ENCODE data around the gene SYPL2.
"Not testable (repeated sequence)": the region's sequence is repeated elsewhere in the genome, so short reads cannot be mapped to it uniquely, and the experiment has no call there.

The SYPL2 gene

DNA sequence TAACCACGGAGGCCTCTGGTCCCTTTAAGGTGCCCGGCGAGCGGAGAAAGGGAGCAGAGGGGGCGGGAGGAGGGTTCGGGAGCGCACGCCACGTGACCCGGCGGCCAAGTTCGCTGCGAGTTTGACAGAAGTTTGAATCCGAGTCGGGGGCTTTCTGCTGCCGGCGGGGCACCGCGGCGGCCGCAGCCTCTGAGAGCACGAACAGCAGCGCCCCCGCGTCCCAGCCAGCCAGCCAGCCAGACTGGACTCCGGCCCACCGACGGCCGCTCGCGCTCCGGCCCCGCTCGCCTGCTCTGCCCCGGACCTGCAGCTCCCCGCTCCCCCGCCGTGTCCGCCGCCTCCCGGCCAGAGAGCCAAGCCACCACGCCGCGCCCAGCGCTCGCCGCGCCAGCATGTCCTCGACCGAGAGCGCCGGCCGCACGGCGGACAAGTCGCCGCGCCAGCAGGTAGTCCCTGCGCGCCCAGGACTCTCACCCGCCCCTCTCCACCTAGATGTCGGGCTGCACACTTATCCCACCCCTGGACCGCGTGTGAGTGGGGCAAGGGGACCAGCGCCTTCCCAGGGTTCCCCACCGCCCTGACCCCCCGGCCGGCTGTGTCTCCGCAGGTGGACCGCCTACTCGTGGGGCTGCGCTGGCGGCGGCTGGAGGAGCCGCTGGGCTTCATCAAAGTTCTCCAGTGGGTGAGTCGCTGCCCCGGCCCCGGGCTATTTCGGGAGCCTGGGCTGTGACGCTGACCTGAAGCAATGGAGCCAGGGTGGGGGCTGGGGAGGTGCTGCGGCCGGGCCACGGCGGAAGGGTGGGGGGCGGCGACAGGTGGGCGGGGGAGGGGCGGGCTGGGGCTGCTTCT, at the start of gene SYPL2:
Gene SYPL2, plus strand, starts transcription at position 95 of the 849 bp plus-strand sequence. Its CDS starts 298 bp downstream, at position 393.
- in situ Hi-C loops (cut with MboI; ENCODE audit: low sequenced_read_pairs), result no loop called here

DNA sequence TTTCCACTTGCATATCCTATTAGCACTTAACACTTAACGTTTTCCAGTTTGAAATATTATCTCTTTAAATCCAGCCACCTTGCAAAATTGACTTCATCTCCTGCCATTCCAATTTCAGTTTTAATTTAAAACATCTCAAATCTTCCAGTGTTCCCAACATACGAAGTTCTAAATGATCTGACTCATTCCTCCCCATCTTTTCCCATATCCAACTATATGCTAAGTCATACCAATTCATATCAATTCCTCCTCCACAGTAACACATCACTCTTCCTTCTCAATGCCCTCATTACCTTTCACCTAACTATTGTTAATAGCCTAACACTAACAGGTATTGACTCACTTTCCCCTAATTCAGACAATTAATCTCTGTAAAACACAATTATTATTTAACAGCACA, 42.8 kb upstream of the SYPL2 start:
- in situ Hi-C loops (cut with MboI; ENCODE audit: low sequenced_read_pairs), result no loop called here

DNA sequence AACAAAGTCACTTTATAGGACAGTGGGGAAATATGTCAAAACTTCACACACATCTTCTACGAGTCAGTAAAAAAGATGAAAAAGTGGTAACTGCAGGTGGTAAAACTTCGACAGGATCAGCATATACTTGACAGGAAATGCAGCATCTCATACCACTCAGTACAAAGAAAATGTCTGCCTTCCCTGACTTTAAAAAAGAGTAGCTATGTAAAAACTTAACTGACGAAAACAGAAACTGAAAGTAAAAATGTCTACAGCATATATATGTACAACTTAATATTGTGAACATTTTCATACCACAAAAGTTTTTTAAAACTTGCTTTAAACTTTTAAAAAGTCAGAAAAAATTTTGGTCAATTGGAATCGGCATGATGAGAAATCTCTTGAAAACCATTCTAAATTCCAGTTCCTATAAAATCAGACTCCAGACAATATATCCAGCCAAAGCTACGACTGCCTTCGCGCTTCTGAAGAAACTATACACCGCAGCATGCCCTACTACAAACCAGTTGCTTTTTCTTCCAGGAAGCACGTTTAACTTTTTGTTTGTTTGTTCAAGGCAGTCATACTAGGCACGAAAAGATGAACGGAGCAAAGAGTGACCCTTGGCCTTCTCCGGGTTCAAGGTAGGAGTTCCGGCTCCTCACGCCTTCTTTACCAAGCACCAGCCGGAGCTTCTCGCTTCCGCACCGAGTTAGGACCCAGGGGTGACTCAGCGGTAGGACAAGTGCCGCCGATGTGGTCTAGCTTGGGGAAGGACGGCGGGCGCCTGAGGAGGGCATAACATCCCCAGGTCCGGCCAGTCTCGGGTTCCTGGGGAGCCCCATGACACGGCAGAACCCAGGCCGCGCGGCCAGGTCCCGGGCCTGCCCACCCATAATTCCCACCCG, 40.7 kb upstream of the SYPL2 start:
- in situ Hi-C loops (cut with MboI; ENCODE audit: low sequenced_read_pairs), result no loop called here

DNA sequence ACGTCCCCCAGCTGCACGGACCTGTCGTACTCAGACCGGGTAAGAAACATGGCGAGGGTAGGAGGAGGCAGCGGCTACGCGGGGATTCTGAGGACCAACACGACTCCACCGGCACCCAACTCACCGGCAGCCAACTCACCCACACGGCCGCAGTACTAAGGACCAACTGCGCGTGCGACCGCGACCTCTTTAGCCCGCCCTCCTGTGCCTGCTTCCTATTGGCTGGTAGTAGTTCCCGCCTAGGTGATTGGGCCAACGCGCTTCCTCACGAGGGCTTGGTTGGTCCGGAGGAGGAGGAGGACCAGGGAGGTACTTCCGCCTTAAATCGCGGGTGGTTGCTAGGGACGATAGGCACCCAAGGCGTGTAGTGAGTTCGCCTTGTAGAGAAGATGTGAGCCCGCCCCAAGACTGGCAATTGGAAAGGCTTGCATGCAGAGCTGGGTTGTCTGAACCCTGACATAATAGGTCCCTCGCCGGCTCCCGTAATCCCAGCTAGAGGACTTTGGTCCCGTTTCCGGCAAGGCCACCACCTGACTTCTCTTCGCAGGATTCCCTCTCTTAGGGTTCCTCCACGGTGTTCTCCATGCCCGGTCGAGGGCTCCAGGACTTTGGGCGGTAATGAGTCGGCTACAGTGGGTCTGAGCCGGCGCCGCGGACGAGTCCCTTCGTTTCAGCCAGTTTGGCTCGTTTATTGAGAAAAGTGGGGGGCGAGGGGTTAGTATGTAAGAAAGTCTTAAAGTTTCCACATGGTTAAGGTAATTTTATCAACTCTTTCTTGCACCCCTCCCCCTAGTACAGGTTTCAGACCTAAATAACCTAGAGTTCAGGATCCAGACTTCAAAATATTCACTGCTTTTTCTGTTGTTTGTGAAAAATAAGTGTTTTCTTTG, 39.8 kb upstream of the SYPL2 start, which contains the start of gene PSMA5:
Gene PSMA5, minus strand, starts transcription at position 168 of the 890 bp plus-strand sequence. Its CDS starts 118 bp downstream, at position 50.
- in situ Hi-C loops (cut with MboI; ENCODE audit: low sequenced_read_pairs), result no loop called here

DNA sequence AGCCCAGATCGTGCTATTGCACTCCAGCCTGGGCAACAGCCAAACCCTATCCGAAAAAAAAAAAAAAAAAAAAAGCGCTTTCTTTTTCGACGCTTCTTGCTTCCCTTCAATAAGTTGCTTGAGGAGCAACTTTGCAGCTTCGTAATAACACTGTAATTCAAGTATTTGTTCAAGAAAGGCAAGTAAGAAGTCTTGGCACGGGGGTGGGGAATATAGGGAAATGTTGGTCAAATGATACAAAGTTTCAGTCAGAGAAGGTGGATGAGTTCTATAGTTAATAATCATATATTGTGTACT, 39.2 kb upstream of the SYPL2 start:
- in situ Hi-C loops (cut with MboI; ENCODE audit: low sequenced_read_pairs), result no loop called here

DNA sequence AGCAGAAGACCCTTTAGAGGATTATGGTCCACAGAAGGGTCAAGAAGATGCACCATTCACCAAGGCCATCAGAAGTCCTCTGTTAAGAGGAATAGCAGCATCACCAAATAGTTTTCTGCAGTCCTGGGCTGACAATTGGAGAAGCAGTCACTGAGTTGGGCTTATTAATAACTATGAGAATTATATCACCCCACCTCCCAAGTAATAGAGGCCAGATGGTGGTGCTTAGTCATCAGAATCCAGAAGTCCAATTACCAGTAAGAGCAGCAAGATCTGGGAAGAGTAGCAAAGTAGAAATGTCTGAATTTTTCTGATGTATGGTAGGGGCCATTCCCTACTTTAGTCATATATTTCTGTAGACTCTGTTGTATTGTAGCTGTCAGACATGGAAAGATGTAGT, 34.0 kb upstream of the SYPL2 start:
- in situ Hi-C loops (cut with MboI; ENCODE audit: low sequenced_read_pairs), result no loop called here

DNA sequence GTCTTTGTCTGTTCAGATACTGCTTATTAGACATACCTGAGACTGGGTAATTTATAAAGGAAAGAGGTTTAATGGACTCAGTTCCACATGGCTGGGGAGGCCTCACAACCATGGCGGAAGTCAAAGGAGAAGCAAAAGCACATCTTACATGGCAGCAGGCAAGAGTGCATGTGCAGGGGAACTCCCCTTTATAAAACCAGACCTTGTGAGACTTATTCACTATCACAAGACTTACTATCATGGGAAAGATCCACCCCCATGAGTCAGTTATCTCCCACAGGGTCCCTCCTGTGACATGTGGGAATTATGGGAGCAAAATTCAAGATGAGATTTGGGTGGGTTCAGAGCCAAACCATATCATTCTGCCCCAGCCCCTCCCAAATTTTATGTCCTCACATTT, 33.0 kb upstream of the SYPL2 start:
- in situ Hi-C loops (cut with MboI; ENCODE audit: low sequenced_read_pairs), result no loop called here

DNA sequence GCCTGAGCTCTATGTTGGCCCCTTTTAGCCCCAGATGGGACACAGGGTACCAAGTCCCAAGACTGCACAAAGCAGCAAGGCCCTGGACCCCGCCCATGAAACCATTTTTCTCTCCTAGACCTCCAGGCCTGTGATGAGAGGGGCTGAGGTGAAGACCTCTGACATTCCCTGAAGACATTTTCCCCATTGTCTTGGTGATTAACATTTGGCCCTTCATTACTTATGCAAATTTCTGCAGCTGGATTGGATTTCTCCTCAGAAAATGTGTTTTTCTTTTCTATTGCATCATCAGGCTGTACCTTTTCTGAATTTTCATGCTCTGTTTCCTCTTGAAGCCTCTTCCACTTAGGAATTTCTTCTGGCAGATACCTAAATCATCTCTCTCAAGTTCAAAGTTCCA, 31.9 kb upstream of the SYPL2 start:
- in situ Hi-C loops (cut with MboI; ENCODE audit: low sequenced_read_pairs), result no loop called here

DNA sequence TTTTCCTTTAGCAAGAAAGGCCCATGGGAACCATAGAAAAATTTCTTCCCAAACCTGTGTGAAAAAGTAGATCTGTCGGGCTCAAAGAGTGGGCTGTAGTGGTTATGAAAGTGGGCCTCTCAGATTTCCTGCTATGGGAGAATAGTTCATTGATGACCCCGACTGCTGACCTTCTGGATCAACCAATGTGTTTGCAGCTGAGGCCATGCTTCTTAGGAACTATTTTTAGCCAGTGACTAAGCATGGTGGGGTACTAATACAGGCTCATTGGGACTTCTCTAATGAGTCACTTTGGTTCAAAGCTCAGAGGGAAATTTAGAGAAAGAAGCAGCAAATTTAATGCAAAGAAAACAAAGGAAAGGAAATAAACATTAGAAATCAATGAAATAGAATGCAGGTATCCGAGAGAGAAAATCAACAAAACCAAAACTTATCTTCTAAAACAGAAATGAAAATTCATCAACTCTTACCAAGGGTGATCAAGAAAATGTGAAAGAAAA, 27.5 kb upstream of the SYPL2 start:
- in situ Hi-C loops (cut with MboI; ENCODE audit: low sequenced_read_pairs), result no loop called here

DNA sequence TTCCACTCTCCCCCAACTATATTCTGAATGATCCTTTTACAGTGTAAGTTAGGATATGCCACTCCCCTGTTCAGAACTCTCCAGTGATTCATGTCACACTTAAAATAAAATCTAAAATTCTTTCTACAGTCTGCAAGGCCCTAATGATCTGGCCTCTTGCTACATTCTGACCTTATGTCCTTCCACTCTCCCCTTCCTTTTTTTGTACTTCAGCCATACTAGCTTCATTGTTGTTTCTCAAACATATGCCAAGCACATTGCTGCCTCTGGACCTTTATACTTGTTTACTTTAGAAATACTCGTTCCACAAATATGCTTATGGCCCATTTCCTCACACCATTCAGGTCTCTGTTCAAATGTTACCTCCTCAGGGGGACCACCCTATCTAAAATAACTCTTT, 25.3 kb upstream of the SYPL2 start:
- in situ Hi-C loops (cut with MboI; ENCODE audit: low sequenced_read_pairs), result no loop called here

DNA sequence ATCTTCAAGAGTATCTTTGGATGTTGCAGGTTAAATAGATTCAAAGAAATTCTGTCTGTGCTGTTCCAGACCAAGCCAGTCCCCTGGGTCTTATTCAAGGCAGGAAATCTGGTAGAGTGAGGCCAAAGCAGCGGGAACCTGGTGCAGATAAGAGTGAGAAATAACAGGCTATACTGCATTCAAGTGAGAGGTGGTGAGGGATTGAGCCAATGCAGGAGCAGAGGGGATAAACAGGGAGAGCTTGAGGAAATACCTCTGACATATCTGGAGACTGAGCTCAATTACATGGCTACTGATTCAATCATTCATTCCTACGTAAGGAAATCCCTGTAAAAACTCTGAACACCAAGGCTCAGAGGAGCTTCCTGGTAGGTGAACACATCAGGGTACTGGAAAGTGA, 22.9 kb upstream of the SYPL2 start:
- in situ Hi-C loops (cut with MboI; ENCODE audit: low sequenced_read_pairs), result no loop called here

DNA sequence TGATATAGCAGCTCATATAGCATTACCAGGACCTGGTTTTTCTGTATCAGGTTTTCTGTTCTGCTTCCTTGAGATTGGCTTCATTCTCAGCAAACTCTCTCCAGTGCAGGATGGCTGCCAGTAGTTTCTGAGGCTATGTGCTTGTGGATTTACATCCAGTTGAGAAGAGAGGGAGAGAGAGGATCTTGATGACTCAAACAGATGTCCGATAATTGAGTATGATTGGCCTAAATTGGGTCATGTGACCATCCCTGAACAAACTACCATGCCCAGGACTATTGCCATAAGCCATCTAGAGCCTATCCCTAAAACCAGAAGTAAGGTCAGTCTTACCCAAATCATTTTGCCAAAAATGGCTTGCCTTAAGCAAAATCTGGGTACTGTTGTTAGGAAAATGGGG, 22.0 kb upstream of the SYPL2 start:
- in situ Hi-C loops (cut with MboI; ENCODE audit: low sequenced_read_pairs), result no loop called here

DNA sequence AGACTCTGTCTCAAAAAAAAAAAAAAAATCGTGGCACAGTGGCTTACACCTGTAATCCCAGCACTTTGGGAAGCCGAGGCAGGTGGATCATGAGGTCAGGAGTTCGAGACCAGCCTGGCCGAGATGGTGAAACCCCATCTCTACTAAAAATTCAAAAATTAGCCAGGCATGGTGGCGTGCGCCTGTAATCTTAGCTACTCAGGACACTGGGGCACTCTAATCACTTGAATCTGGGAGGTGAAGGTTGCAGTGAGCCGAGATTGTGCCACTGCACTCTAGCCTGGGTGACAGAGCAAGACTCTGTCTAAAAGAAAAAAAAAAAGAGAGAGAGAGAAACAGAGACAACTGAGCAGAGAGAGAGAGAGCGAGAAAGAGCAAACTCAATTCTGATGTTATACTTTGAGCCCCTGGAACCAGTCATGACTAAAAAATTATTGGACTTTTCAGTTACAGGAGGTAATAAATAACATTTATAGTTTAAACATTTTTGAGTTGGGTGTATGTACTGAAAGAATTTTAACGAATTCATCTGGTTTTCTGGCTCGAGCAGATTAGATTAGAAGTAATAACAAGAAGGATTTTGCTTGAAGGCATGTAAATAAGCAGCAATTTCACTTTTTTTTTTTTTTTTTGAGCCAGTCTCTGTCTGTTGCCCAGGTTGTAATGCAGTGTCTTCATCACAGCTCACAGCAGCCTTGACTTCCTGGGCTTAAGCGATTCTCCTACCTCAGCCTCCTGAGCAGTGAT, 20.2 kb upstream of the SYPL2 start:
- in situ Hi-C loops (cut with MboI; ENCODE audit: low sequenced_read_pairs), result not testable (repeated sequence)

DNA sequence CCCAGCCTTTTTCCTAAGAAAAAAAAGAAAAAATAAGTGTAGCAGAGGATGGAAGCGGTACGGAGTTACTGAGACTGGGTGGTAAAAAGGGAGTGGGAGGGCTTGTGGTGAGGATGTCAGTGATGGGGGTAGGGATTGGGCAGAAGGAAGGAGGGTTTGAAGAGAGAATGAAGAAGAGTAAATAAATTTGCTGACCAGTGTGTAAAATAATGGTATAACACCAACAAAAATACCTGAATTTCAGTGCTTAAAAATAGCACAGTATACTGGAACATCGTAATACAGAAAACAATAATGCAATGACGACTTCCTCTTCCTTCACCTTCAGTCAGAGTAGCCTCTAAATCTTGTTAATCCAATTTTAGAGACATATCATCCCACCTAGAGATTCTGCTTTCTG, 18.8 kb upstream of the SYPL2 start:
- in situ Hi-C loops (cut with MboI; ENCODE audit: low sequenced_read_pairs), result no loop called here

DNA sequence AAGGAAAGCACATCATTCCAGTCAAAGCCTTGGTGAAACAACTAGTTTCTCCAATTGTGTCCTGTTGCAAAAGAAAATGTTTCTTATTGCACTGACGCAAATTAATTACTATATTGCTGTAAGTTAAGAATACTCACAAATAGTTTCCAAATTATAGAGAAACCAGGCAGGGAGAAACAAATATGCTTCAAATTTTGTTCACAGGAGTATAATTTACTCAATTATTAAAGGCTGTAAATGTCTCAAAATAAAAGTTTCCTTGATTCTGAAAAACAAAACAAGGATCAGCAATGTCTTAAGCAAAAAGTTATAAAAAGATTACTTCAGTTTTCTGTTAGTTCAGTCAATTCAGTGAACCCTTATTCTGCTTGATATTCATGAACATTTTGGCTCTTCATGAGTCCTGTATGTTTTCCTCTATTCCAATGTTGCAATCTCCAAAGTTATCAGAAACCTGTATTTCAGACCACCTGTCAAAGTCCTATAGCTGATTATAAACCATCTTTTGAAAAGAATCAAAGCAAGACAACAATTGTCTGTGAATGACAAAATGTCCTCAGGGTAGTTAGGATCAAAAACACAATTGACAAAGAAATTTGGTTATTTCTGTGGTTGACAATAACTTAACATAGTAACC, 11.7 kb upstream of the SYPL2 start:
- in situ Hi-C loops (cut with MboI; ENCODE audit: low sequenced_read_pairs), result no loop called here

DNA sequence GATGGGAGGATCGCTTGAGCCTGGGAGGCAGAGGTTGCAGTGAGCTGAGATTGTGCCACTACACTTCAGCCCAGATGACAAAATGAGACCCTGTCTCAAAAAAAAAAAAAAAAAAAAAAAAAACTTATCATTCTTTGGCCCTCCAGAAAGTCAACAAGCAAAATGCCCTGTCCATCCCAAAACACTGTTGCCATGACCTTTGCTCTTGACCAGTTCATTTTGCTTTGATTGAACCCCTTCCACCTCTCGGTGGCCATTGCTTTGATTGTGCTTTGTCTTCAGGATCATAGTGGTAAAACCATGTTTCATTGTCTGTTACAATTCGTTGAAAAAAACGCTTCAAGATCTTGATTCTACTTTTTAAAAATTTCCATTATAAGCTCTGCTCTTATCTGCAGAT, 8.5 kb upstream of the SYPL2 start:
- in situ Hi-C loops (cut with MboI; ENCODE audit: low sequenced_read_pairs), result no loop called here

DNA sequence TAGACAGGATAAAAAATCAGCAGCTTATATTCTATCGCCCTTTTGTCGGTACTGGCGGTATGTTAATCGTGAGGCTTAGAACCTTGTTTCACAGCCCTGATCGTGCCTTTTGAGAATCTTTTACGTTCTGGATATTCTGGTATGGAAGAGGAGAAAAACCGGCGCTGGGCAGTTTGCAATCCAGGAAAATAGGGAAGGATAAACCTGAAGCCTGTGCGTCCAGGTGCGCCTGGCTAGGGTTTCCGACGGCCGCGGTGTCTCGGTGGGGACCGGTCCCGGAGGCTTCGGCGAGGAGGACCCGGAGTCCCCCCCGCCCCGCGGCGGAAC, 258 bp upstream of the SYPL2 start:
- in situ Hi-C loops (cut with MboI; ENCODE audit: low sequenced_read_pairs), result no loop called here

DNA sequence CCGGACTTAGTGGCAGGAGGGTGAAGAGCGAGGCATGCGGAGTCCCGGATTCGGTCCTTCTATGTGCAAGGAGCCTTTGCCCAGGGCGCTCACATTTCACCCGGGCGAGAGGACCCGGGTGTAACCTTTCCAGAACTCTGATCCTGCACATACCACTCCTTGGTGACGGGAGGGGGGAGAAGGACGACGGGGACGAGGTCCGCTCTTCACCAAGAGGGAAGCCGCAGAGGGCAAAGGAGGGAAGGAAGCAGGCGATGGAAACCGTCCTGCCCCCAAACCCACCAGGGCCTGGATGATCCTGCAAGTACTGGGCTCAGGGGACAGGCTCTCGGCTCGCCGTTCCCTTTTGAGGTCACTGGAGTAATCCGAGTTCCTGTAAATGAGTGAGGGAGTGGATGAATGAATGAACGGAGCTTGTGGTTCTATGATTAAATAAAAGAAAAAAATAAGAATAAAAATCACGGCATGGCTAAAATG, 993 bp downstream of the SYPL2 start:
- in situ Hi-C loops (cut with MboI; ENCODE audit: low sequenced_read_pairs), result no loop called here

DNA sequence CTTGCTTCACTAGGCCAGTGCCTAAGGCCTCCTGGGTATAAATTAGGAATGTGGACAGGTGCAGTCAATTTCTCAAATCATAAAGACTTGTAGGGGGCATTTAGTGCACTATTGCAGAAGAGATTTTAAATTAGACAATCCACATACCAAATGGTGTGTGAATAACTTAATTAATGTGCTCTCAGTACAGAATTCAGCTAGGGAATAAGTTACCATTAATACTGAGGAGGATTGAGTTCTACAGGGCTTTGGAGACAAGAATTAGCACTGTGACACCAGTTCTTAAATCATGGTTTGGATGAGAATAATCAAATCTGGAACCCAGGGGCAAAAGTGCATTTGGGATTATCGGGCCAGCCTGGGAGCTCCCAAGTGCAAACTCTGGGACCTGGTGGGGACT, 1.7 kb downstream of the SYPL2 start:
- in situ Hi-C loops (cut with MboI; ENCODE audit: low sequenced_read_pairs), result no loop called here

DNA sequence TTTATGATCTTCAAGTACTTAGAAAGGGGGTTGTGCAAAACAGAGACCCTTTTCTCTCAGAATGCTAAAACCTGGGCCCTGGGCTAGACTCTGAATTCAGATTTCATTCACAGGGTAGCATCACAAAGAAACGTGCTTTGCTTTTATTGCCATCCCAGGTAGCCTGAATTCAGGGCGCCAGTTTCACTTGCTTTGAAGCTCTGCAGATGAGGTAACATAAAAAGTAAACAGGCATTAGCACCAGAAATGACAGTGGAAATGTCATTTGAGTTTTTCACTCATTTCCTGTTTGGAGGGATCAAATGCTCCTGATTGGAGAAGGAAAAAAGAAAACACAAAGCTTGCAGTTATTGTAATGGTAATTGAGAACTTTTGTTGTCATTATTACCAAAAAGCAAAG, 2.6 kb downstream of the SYPL2 start:
- in situ Hi-C loops (cut with MboI; ENCODE audit: low sequenced_read_pairs), result no loop called here
